GM21447 (cell line): ENCODE data around the gene TREH.

Experiments used
- ATAC-seq: cut with Tn5 transposase; IDR thresholded peaks from one replicate; pipeline ENCODE4 v1.9.1; 2021; ENCODE audit not compliant: unreplicated experiment

TREH gene

GRCh38 chr11:118671254-118671653 lies 8.2 kb downstream of the TREH start:
- no peak for ATAC-seq

DNA sequence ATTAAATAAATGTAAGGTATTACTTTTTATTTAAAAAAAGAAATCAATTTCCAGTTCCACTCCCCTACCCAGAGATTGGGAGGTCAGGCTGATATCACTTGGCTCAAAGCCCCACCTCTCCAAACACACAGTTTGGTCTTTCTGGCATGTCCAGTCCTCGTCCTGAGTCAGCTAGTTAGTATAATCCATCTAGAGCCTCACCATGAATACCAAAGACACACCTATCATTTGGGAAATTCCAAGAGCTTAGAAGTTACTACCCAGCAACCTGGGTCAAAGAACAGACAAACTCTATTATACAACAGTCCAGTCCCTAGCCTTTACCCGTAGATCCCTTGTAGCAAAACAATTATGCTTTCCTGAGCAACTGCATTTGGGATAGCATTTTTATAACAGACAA lies 9.4 kb downstream of the TREH start:
- ATAC-seq = no peak

GRCh38 chr11:118666371-118666770 lies 13.1 kb downstream of the TREH start:
- ATAC-seq = no peak

- no peak for ATAC-seq
Measured at GRCh38 chr11:118663902-118664301, 15.5 kb downstream of the TREH start.

DNA sequence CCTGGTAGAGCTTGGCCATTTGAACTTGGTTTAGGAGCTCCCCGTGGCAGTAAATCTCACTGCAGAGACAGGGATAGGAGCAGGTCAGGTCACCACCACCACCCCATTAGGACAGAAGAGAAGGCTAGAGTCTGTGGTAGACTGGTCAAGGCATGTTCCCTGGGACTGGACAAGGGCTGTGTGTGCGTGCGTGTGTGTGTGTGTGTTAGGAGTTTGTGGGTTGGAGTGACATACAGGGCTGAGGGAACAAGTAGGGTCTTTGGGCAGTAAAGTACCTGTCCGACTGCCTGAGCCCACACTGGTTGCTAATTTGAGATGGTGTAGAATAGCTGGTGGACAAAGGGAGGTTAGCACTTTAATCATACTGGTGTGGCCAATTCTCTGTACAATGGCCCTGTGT lies 16.1 kb downstream of the TREH start:
- ATAC-seq = no peak

DNA sequence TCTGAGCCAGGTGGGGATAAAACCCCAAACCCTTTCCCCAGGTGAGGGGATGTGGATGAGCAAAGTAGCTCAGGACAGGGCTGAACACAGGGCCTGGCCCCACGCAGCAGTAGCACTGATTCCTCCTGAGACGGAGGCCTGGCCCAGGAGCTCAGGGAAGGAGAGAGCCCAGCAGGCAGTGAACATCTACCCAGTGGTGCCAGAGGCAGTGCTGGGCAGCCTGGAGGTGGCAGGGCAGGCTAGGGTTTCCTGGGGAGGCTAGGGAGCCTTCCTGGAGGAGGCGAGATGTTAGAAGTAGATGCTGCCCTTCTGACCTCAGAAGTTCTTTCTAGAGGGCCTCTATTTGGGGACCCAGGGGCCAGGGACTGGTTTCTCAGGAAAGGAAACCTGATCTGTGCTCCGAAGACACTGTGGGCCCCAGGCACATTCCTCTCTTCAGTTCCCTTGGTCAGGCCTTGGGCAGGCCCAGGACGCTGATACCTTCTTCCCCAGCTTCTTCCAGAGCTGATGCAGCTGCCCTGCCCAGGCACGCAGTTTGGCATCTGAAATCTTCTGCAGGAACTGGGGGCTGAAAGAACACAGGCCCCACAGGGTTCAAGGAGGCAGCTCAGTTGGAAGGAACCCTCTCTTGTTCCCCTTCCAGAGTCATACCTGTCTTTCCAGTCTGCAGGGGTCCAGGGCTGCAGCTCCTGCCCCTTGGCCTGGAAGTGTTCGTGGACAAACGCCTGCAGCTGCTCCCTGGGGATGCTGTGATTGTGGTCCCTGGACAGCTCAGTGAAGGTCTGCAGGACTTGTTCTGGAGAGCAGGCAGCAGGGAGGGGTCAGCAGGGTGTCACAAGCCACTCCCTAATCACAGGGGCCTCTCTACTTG lies 16.8 kb downstream of the TREH start:
- ATAC-seq = no peak

- ATAC-seq = no peak
Measured at GRCh38 chr11:118661425-118662301, 17.8 kb downstream of the TREH start.

DNA sequence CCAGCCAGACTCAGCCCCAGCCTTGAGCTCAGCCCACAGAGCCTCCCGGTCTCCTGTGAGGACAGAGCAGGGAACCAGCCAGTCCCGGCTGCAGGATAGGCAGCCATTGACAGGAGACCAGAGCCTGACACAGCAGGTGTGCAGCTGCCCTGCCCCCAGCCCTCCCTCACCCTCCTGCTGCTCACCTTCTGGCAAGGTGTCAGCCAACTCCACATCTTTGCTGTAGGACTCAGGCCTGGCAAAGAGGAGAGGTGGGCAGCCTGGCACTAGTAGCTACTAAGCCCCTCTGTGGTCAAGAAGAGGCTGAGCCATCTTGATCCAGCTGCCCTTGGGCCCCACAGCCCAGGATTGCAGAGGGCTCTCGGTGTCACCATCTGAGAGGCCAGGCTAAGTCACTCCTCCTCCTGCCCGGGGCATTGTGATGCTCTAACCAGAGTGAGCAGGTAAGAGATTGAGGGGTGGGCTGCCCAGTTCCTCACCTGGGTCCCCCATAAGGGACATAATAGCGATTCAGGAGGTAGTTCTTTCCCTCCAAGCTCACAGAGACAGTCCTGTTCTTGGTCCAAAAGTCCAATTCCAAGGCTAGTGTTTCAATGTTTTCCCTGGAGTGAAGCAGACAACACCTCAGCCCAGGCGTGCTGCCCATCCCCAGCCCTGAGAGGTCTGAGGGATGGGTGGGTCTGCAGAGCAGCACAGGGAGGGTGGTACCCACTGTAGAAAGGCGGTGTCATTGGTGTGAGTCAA lies 18.6 kb downstream of the TREH start:
- no peak for ATAC-seq

- ATAC-seq = no peak
Measured at GRCh38 chr11:118659953-118660680, 19.3 kb downstream of the TREH start.

DNA sequence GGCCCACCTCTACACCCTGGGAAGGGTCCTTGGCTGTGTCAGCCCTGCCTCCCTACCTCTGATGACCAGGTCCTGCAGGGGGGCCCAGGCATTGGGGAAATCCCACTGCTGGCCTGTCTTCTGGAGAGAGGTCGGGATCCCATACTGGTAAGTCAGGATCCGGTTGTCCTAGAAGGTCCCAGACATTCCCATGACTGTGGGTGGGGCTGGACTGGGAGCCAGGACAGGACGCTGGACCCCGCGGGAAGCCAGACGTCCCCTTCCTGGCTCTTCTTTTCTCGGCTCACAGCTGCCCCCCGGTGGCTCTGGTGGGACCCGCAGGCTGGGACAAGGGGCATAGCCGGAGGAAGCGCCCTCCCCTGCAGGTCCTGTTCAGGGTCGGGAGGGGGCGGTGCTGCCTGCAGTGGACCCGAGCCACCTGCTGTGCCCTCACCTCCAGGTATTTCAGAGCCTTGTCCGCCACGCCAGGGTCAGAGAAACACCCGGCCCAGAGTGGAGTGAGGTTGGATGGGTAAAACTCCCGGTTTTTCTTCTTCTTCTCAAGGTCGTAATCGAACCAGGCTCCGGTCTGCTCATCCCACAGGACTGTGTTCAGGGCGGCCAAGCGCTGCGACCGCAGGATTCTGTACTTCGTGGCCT lies 20.0 kb downstream of the TREH start:
- peak; percentile 76 for ATAC-seq

DNA sequence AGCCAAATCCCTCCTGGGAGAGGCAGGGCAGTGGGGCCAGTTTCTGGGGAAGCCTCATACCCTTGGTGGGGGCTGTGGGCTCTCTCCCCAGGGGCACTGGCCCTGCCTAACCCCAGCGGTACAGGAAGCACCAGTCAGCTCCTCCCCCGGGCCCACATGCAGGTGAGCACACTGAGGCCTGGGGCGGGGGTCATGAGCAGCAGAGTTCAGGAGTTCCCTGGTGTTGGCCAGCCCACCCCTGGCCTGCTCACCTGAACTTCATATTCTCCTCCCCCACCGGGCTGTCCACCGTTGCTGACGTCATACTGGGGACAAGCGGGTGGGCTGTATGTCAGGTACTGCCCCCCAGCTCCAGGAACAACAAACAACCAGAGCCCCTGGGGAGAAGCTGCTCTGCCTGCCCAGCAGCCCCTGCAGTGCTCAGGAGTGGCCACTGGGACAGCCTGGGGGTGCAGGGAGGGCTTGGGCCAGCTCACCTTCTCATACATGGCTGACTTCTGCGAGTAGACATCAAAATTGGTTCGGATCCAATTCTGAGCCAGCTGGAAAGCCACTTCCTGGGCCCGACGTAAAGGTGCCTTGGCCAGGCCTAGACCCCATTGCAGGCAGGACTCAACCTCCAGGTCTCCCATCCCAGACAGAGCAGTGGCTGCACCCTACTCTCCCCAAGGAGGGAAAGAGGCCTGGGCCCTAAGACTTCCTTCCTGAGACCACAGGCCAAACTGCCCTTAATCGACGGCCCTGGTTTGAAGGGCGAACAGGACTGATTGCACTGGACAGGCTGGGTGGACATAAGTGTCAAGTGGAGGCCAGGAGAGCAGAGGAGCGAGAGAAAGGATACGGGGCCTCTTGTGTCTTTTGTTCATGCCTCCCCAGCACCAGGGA lies 20.8 kb downstream of the TREH start:
- no peak for ATAC-seq

DNA sequence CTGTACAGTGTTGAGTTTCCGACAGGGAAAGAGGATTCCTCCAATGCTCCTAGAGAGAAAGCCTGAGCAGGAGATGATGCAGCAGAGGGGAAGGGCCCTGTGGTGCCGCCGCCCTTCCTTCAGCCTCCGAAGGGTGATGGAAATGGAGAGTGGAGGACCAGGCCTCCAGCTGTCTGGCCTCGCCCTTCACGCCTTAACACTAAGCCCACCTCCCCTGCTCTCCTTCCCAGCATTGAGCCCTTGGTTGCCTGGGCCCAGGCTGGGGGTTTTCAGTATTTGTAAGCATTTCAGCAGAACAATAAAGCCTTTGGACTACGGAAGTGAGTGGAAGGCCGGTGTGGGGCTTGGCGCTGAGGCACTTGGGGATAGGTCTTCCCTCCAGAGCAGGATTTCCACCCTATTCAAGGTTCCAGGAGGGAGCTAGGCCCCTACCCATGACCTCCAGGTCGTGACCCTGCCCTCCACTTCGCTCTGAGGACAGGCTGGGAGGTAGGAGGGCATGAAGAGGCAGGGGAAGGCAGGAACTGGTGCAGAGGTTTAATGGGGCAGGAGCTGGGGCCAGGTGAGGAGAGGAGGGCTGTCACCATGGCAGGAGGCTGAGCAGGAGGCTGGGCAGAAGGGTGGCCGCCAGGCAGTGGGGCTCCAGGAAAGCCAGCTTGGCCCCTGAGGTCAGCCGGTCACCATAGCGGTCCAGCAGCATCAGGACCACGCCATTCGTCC lies 21.6 kb downstream of the TREH start:
- no peak for ATAC-seq

- ATAC-seq = no peak
Measured at GRCh38 chr11:118657238-118657637, 22.2 kb downstream of the TREH start.

- no peak for ATAC-seq
Measured at GRCh38 chr11:118656563-118657165, 22.8 kb downstream of the TREH start.

- no peak for ATAC-seq
Measured at GRCh38 chr11:118655486-118656190, 23.8 kb downstream of the TREH start.

GRCh38 chr11:118653684-118654390 lies 25.6 kb downstream of the TREH start:
- ATAC-seq = no peak

DNA sequence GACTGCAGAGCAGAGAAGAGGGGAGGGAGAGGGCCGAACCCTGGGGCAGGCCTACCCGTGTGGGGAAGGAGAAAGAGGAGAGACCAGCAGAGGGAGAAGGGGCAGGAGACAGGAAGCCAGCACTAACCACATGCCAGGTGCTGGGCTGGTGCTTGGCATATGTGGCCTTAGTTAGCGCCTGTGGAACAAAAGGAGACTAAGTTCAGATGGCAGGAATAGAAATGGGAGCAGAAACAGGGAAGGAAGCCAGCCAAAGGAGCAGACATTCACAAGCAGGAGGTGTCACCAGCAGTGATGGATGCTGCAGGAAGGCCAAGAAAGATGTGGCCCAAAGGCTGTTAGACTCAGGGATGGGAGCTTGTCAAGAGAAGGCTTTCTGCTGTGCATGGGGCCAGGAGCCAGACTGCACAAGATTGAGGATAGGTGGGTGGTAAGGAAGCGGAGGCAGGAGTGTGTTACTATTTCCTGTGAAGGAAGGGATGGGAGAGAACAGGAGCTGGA lies 26.7 kb downstream of the TREH start:
- no peak for ATAC-seq
